H1 (cell line): ENCODE measurements around the gene RUVBL1. TPM values are rescaled to one million over a fixed set of nuclear protein-coding genes. Genes with fewer than 3 reads are reported as not detected.

Experiments
- BACH1 ChIP-seq: IDR thresholded peaks from 2 replicates; pipeline ENCODE4 v1.6.1; 2012; ENCODE audit warnings: low read length, improper control_type of control experiment
- CTCF ChIP-seq, 3 experiments: IDR thresholded peaks; 1 replicate in 2 of 3; 2 replicates in 1 of 3; pipeline versions ENCODE4 v1.5.1 to v1.6.1; 2011; ENCODE audit warnings: low read length in 3 of 3, mild to moderate bottlenecking in 3 of 3, inconsistent platforms in 2 of 3, low read depth in 1 of 3, moderate library complexity in 1 of 3; ENCODE audit not compliant: insufficient read depth in 1 of 3; ENCODE audit errors: control extremely low read depth in 1 of 3
- EGR1 ChIP-seq: IDR thresholded peaks from 2 replicates; pipeline ENCODE4 v1.6.1; 2011; ENCODE audit warnings: low read depth, low read length, borderline replicate concordance
- GABPA ChIP-seq: IDR thresholded peaks from 2 replicates; pipeline ENCODE4 v1.6.1; 2011; ENCODE audit warnings: mild to moderate bottlenecking, low read length, moderate library complexity, borderline replicate concordance; ENCODE audit not compliant: insufficient read depth
- JUND ChIP-seq: IDR thresholded peaks from 2 replicates; pipeline ENCODE4 v1.6.1; 2011; ENCODE audit warnings: mild to moderate bottlenecking, improper control_type of control experiment, low read length
- KDM4A ChIP-seq: IDR thresholded peaks from one replicate; pipeline ENCODE4 v1.7.1; 2012; ENCODE audit warnings: low read depth, mild to moderate bottlenecking, moderate library complexity, low read length, inconsistent platforms; ENCODE audit not compliant: severe bottlenecking
- MAX ChIP-seq: IDR thresholded peaks from 2 replicates; pipeline ENCODE4 v1.6.1; 2012; ENCODE audit warnings: inconsistent platforms
- RAD21 ChIP-seq, 2 experiments: IDR thresholded peaks in 1 of 2; conservative IDR thresholded peaks in 1 of 2; 2 replicates each; pipeline ENCODE4 v1.6.1; 2011; ENCODE audit warnings: low read depth in 2 of 2, low read length in 2 of 2, improper control_type of control experiment in 1 of 2, inconsistent platforms in 1 of 2, mild to moderate bottlenecking in 1 of 2, moderate library complexity in 1 of 2
- SIN3A ChIP-seq, 2 experiments: IDR thresholded peaks in 1 of 2; conservative IDR thresholded peaks in 1 of 2; 2 replicates each; pipeline ENCODE4 v1.6.1; 2011 to 2012; ENCODE audit warnings: low read length in 2 of 2, improper control_type of control experiment in 1 of 2, low read depth in 1 of 2, mild to moderate bottlenecking in 1 of 2
- SIRT6 ChIP-seq: IDR thresholded peaks from one replicate; pipeline ENCODE4 v1.7.1; 2012; ENCODE audit warnings: low read length, inconsistent platforms
- TAF1 ChIP-seq: IDR thresholded peaks from 2 replicates; pipeline ENCODE4 v1.6.1; 2011; ENCODE audit warnings: mild to moderate bottlenecking, low read depth, low read length
- YY1 ChIP-seq: IDR thresholded peaks from 2 replicates; pipeline ENCODE4 v1.6.1; 2011; ENCODE audit warnings: low read depth, mild to moderate bottlenecking, low read length
- polyA plus RNA-seq, 7 experiments: library from polyadenylated mRNA; depleted of rRNA in 3 of 7; stranded (reverse) in 5 of 7; unstranded in 2 of 7; fragments of >200 nt in 5 of 7; fragments of 200-250 nt in 2 of 7; gene quantifications; 1 replicate in 5 of 7; 2 replicates in 1 of 7; 4 replicates in 1 of 7; pipeline versions ENCODE4 v1.2.1 to v1.2.3, GENCODE V29; 2011 to 2013; ENCODE audit warnings: missing spikeins in 2 of 7, mixed read lengths in 2 of 7
- total RNA-seq: library from RNA; stranded (reverse); fragmentation: NEBNext Ultra II Directional; extraction: Animal tissue kit (Norgen Biotek cat#: 25700); gene quantifications from 2 replicates; pipeline ENCODE4 v1.2.1, GENCODE V29; 2021
- TF ChIP-seq, protein P1 (sequence below): IDR thresholded peaks from 2 replicates; pipeline ENCODE4 v1.6.1; 2011; ENCODE audit warnings: low read length, improper control_type of control experiment

The RUVBL1 gene
- total and polyA plus RNA-seq, 2 of the 8 experiments (the other 6 are each of a cell fraction or from before 2014, with no cell fraction given) = 112 to 135 TPM

DNA sequence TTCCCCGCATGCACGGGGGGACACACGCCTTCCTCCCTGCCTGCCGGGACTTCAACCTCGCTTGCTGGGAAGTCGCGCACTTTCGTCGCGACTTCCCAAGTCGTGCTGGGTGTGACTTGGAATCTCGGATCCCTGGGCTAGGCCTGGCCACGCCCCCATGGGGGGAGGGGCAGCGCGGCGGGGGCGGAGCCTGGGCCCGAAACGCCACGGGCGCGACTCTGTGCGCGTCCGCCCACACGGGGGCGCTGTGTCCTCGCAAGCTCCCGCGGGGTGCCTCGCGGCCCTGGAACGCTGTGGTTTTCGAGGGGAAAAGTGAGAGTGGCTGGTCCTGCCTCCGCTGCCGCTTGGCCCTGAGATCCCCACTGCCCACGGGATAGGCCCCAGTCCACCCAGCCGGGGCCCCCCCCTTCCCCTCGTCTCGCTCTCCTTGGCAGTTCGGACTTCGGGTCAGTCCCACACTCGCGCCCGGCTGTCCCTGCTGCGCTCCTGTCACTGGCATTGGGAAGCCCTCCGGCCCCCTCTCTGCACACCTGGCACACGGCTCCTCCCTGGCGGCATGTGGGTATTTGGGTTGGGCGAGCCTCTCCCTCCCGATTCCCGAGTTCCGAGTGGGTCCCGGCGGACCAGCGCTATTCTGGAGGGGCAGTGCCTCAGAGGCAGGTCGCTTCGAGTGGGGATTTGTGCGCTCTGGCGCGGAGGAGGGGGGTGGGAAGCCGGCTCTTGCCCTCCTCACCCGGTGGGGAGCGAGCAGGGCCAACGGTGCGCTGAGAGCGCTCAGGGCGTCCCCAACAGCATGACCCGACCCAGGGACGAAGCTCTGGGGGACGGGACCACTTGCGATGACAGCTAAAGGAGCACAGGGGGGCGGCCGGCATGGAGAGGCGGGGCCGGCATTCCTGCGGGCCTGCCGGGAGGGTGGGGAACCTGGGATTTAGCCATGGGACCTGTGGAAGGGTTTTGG is 47.8 kb downstream of the RUVBL1 start (continued):
- TF ChIP-seq CTCF (IDR thresholded peaks at IDR 0.05; ENCODE audit: control extremely low read depth in 1 of 3, insufficient read depth in 1 of 3, low read depth in 1 of 3, low read length in 3 of 3) (peak in 2 of 3 experiments; percentile 71 to 83; a peak in 3 of 4 replicates), EGR1 (peak; percentile 71; the same call in 1 of the 2 replicates), RAD21 (IDR thresholded peaks at IDR 0.05 in 1 of 2, conservative IDR thresholded peaks at IDR 0.05 in 1 of 2; ENCODE audit: low read depth in 2 of 2, low read length in 2 of 2) (peak; percentile 66 to 72), YY1 (no peak), GABPA (peak; percentile 52; the same call in 1 of the 2 replicates), MAX (no peak; the same call in none of the 2 replicates), TAF1 (0 out of 2 replicates have a peak, but pooled peaks have one; percentile 34), JUND (0 out of 2 replicates have a peak, but pooled peaks have one; percentile 13), SIRT6 (no peak), KDM4A (peak; percentile 54), BACH1 (peak; percentile 92), SIN3A (conservative IDR thresholded peaks at IDR 0.05 in 1 of 2, IDR thresholded peaks at IDR 0.05 in 1 of 2; ENCODE audit: low read depth in 1 of 2, low read length in 2 of 2) (peak; percentile 54 to 63; a peak in 1 of 4 replicates)
- TF ChIP-seq, protein P1, sequence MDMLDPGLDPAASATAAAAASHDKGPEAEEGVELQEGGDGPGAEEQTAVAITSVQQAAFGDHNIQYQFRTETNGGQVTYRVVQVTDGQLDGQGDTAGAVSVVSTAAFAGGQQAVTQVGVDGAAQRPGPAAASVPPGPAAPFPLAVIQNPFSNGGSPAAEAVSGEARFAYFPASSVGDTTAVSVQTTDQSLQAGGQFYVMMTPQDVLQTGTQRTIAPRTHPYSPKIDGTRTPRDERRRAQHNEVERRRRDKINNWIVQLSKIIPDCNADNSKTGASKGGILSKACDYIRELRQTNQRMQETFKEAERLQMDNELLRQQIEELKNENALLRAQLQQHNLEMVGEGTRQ = no peak
